Hepatocyte (in vitro differentiated cells): Measurements from ENCODE around the gene RO60. TPM values are rescaled to one million over a fixed set of nuclear protein-coding genes. Genes with fewer than 3 reads are reported as not detected.
A peak's percentile ranks its signal among the peaks of the same experiment; 100 is the strongest.

Experiments
- DNase-seq: peaks from one replicate; pipeline ENCODE4 v3.0.0-alpha.2; 2016; ENCODE audit warnings: low spot score
- H2AFZ ChIP-seq: fragments of 200-600 bp; sonication (generic); 2 replicates; pipeline ENCODE4 v1.6.0; 2016; ENCODE audit warnings: antibody characterized with exemption, mild to moderate bottlenecking
- H3K27ac ChIP-seq: fragments of 200-600 bp; sonication (generic); 2 replicates; pipeline ENCODE4 v1.5.1; 2016; ENCODE audit warnings: mild to moderate bottlenecking
- H3K27me3 ChIP-seq: fragments of 200-600 bp; sonication (generic); 2 replicates; pipeline ENCODE4 v1.6.1; 2016
- H3K36me3 ChIP-seq: fragments of 200-600 bp; sonication (generic); replicated peaks from 2 replicates; pipeline ENCODE4 v1.5.1; 2016; ENCODE audit warnings: low read depth; ENCODE audit not compliant: insufficient read depth
- H3K4me1 ChIP-seq: fragments of 200-600 bp; sonication (generic); 2 replicates; pipeline ENCODE4 v1.5.1; 2016; ENCODE audit warnings: mild to moderate bottlenecking, moderate library complexity; ENCODE audit not compliant: insufficient read depth
- H3K4me2 ChIP-seq: fragments of 200-600 bp; sonication (generic); 2 replicates; pipeline ENCODE4 v1.6.0; 2016
- H3K4me3 ChIP-seq: fragments of 200-600 bp; sonication (generic); 2 replicates; pipeline ENCODE4 v1.5.1; 2016; ENCODE audit warnings: mild to moderate bottlenecking
- H3K79me2 ChIP-seq: fragments of 200-600 bp; sonication (generic); 2 replicates; pipeline ENCODE4 v1.6.0; 2017; ENCODE audit warnings: mild to moderate bottlenecking
- H3K9me2 ChIP-seq: fragments of 200-600 bp; sonication (generic); replicated peaks from 2 replicates; pipeline ENCODE4 v1.6.0; 2017; ENCODE audit warnings: mild to moderate bottlenecking; ENCODE audit not compliant: insufficient read depth
- H3K9me3 ChIP-seq: fragments of 200-600 bp; sonication (generic); 2 replicates; pipeline ENCODE4 v1.5.1; 2016; ENCODE audit warnings: low read depth, mild to moderate bottlenecking
- H4K20me1 ChIP-seq: fragments of 200-600 bp; sonication (generic); 2 replicates; pipeline ENCODE4 v1.6.0; 2016; ENCODE audit warnings: mild to moderate bottlenecking; ENCODE audit not compliant: insufficient read depth, poor library complexity, severe bottlenecking
- EZH2 ChIP-seq: fragments of 200-600 bp; sonication (generic); IDR thresholded peaks from 2 replicates; pipeline ENCODE4 v1.6.1; 2016; ENCODE audit warnings: antibody characterized with exemption, mild to moderate bottlenecking, borderline replicate concordance
- EZH2phosphoT487 ChIP-seq: fragments of 200-600 bp; sonication (generic); IDR thresholded peaks from one replicate; pipeline ENCODE4 v1.6.1; 2018; ENCODE audit warnings: antibody characterized with exemption, mild to moderate bottlenecking, low read depth, moderate library complexity; ENCODE audit not compliant: unreplicated experiment, severe bottlenecking
- WGBS: methylation state at CpG from one replicate; pipeline ENCODE4 v1.1.6; 2016; ENCODE audit warnings: low lambda C conversion rate; ENCODE audit errors: missing lambda C conversion rate; 5-methylcytosine and 5-hydroxymethylcytosine counted together
- polyA plus RNA-seq: library from polyadenylated mRNA; unstranded; fragments of >200 nt; fragmentation: Nextera tagmentation; extraction: Ambion mirVana; gene quantifications from 2 replicates; pipeline ENCODE4 v1.2.1, GENCODE V29; 2016
- total RNA-seq: library from RNA; depleted of rRNA; stranded (reverse); fragments of >200 nt; gene quantifications from 2 replicates; pipeline ENCODE4 v1.2.3, GENCODE V29; 2014
- TF ChIP-seq, protein P1 (sequence below): fragments of 200-600 bp; sonication (generic); IDR thresholded peaks from 2 replicates; pipeline ENCODE4 v1.5.1; 2016; ENCODE audit warnings: antibody characterized with exemption, mild to moderate bottlenecking; ENCODE audit not compliant: poor library complexity

Gene RO60
- total and polyA plus RNA-seq, 2 experiments from 2014 or later, result 89.1 to 89.2 TPM

GRCh38 chr1:193103759-193104501 is 44.5 kb downstream of the RO60 start:
- H3K9me2 ChIP-seq, result no peaks in the 10 kb centered on the region
- peak overlapping the region; percentile 74 for H3K4me3 ChIP-seq
- no peaks in the 10 kb centered on the region for H3K9me3 ChIP-seq
- no peak for TF ChIP-seq EZH2phosphoT487
- TF ChIP-seq, protein P1, sequence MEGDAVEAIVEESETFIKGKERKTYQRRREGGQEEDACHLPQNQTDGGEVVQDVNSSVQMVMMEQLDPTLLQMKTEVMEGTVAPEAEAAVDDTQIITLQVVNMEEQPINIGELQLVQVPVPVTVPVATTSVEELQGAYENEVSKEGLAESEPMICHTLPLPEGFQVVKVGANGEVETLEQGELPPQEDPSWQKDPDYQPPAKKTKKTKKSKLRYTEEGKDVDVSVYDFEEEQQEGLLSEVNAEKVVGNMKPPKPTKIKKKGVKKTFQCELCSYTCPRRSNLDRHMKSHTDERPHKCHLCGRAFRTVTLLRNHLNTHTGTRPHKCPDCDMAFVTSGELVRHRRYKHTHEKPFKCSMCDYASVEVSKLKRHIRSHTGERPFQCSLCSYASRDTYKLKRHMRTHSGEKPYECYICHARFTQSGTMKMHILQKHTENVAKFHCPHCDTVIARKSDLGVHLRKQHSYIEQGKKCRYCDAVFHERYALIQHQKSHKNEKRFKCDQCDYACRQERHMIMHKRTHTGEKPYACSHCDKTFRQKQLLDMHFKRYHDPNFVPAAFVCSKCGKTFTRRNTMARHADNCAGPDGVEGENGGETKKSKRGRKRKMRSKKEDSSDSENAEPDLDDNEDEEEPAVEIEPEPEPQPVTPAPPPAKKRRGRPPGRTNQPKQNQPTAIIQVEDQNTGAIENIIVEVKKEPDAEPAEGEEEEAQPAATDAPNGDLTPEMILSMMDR, result no peak
- no peak for TF ChIP-seq EZH2
- H3K27me3 ChIP-seq, result no peaks in the 10 kb centered on the region
- H3K4me2 ChIP-seq, result peak overlapping the region; percentile 89
- no peak for DNase-seq
- H4K20me1 ChIP-seq, result no peaks in the 10 kb centered on the region
- H2AFZ ChIP-seq, result peak overlapping the region; percentile 96
- H3K27ac ChIP-seq, result peak overlapping the region; percentile 95
- H3K36me3 ChIP-seq, result no peaks in the 10 kb centered on the region
- peaks cover 41% of the 10 kb centered on the region for H3K79me2 ChIP-seq
- WGBS, result 41% methylated on average over 9 of the region's 9 CpGs
- peaks cover 12% of the 10 kb centered on the region for H3K4me1 ChIP-seq

DNA sequence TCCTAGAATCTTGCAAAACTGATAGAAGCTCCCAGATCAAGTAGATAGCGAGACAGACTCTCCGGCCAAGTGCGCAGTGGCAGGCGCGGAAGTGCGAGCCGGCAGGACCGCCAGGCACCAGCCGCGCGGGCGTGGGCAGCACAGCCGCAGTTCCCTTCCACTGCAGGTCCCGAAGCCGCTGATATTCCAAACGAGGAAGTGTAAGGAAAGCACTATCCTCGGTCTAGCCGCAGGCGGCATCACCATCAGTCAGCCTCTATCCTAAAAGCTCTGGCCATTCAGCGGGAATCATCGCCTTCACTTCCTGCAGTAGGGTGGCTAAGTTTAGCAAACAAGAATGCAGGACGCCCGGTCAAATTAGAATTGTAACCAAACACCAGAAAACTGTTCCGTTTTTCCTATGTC is 45.1 kb downstream of the RO60 start:
- H3K9me3 ChIP-seq, result no peaks in the 10 kb centered on the region
- under 1% methylated on average over 24 of the region's 24 CpGs for WGBS
- peak overlapping the region; percentile 74 for H3K4me3 ChIP-seq
- peak overlapping the region; percentile 89 for H3K4me2 ChIP-seq
- peaks cover 12% of the 10 kb centered on the region for H3K4me1 ChIP-seq
- peak overlapping the region; percentile 96 for H2AFZ ChIP-seq
- peak; percentile 70 for DNase-seq
- no peaks in the 10 kb centered on the region for H3K9me2 ChIP-seq
- H4K20me1 ChIP-seq, result no peaks in the 10 kb centered on the region
- H3K79me2 ChIP-seq, result peaks cover 41% of the 10 kb centered on the region
- peak overlapping the region; percentile 95 for H3K27ac ChIP-seq
- TF ChIP-seq EZH2phosphoT487, result no peak
- TF ChIP-seq EZH2, result no peak
- TF ChIP-seq, protein P1, result no peak
- H3K27me3 ChIP-seq, result no peaks in the 10 kb centered on the region
- H3K36me3 ChIP-seq, result no peaks in the 10 kb centered on the region

- peak within 1 kb of the TSS; percentile 95 for H3K27ac ChIP-seq
- H3K36me3 ChIP-seq, result no peaks in the 10 kb centered on the region
- H3K9me2 ChIP-seq, result no peaks in the 10 kb centered on the region
- no peak for TF ChIP-seq EZH2
- peaks cover 12% of the 10 kb centered on the region for H3K4me1 ChIP-seq
- 1% methylated on average over 46 of the region's 73 CpGs for WGBS
- no peaks in the 10 kb centered on the region for H3K27me3 ChIP-seq
- peak within 1 kb of the TSS; percentile 89 for H3K4me2 ChIP-seq
- peak; percentile 91 for DNase-seq
- no peaks in the 10 kb centered on the region for H4K20me1 ChIP-seq
- H3K79me2 ChIP-seq, result peaks cover 40% of the 10 kb centered on the region
- peak within 1 kb of the TSS; percentile 96 for H2AFZ ChIP-seq
- H3K4me3 ChIP-seq, result peak within 1 kb of the TSS; percentile 74
- no peaks in the 10 kb centered on the region for H3K9me3 ChIP-seq
These were observed 45.8 kb downstream of the RO60 start, which contains the start of gene GLRX2 for GRCh38 chr1:193104907-193105820. Gene GLRX2 (minus strand): TSS chr1:193105414. CDS start chr1:193105382, 32 bp downstream.

- peak overlapping the region; percentile 96 for H2AFZ ChIP-seq
- H3K9me3 ChIP-seq, result no peaks in the 10 kb centered on the region
- 47% methylated on average over 4 of the region's 4 CpGs for WGBS
- no peaks in the 10 kb centered on the region for H3K27me3 ChIP-seq
- peaks cover 34% of the 10 kb centered on the region for H3K79me2 ChIP-seq
- TF ChIP-seq, protein P1, result no peak
- TF ChIP-seq EZH2 (no peak), EZH2phosphoT487 (no peak)
- no peaks in the 10 kb centered on the region for H3K9me2 ChIP-seq
- peaks cover 12% of the 10 kb centered on the region for H3K4me1 ChIP-seq
- H4K20me1 ChIP-seq, result no peaks in the 10 kb centered on the region
- DNase-seq, result no peak
- peak overlapping the region; percentile 89 for H3K4me2 ChIP-seq
- no peaks in the 10 kb centered on the region for H3K36me3 ChIP-seq
- H3K27ac ChIP-seq, result peak overlapping the region; percentile 95
- peak overlapping the region; percentile 74 for H3K4me3 ChIP-seq
These were observed 46.4 kb downstream of the RO60 start for GRCh38 chr1:193105821-193106177.
